ENCODE results near the gene SPTB. TPM values are rescaled to one million over a fixed set of nuclear protein-coding genes. Genes with fewer than 3 reads are reported as not detected.

The SPTB gene
- total and polyA plus RNA-seq, 3 donors from 2014 or later, result 3.3 to 6.6 (median 5.6) TPM

DNA sequence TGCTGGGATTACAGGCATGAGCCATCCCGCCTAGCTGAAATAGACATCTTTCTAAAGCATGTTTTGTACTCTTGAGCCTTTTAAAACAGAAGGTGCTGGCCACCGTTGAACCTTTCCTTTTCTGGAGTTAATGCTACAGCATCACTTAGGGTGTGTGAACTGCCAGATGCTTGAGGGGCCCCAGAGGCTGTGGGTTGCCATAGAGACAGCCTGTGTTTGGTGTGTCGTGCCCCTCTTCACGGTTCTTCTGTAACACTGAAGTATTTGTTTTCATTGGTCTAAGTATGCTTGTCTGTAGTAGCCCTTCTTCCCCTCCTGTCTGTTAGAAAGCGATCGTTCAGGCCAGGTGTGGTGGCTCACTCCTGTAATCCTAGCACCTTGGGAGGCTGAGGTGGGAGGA, 144.7 kb downstream of the SPTB start:
- intact Hi-C loops (cut with DNase I; ENCODE audit: low total_unique reads), result no loop called here
- no peak for DNase-seq
- WGBS, 2 donors, result 55 to 70% methylated on average over 6 of the region's 6 CpGs
- Histone ChIP-seq H3K36me3 (ENCODE audit: low read depth, missing control alignments) (no peaks in the 10 kb centered on the region), H3K27ac (no peak overlapping the region), H3K27me3 (no peaks in the 10 kb centered on the region), H3K9me3 (no peaks in the 10 kb centered on the region), H3K4me1 (no peaks in the 10 kb centered on the region), H3K4me3 (no peak overlapping the region)
- TF ChIP-seq CTCF (IDR thresholded peaks at IDR 0.05) (no peak), POLR2A (IDR thresholded peaks at IDR 0.05) (no peak)

GRCh38 chr14:64733899-64734298, 145.8 kb downstream of the SPTB start:
- TF ChIP-seq POLR2A (IDR thresholded peaks at IDR 0.05) (no peak), CTCF (IDR thresholded peaks at IDR 0.05) (no peak)
- intact Hi-C loops (cut with DNase I; ENCODE audit: low total_unique reads), result no loop called here
- Histone ChIP-seq H3K27me3 (no peaks in the 10 kb centered on the region), H3K27ac (no peak overlapping the region), H3K9me3 (no peaks in the 10 kb centered on the region), H3K4me3 (no peak overlapping the region), H3K36me3 (ENCODE audit: low read depth, missing control alignments) (no peaks in the 10 kb centered on the region), H3K4me1 (no peaks in the 10 kb centered on the region)
- 94 to 95% methylated on average over 1 of the region's 1 CpG for WGBS, 2 donors
- no peak for DNase-seq

DNA sequence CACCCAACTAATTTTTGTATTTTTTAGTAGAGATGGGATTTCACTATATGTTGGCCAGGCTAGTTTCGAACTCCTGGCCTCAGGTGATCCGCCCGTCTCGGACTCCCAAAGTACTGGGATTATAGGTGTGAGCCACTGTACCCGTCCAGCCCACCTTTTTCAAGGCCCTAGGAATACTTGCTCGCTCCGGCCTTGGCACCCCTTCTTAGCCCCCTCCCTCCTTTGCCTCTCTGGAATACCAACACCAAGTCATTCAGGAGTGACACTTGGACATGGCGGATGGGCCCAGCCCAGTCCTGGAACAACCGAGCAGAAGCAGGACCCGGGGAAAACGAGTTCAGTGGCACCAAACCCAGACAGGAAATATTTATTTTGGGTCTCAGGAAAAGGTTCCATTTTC, 146.4 kb downstream of the SPTB start:
- H3K4me3 ChIP-seq, result no peak overlapping the region
- no peaks in the 10 kb centered on the region for H3K36me3 ChIP-seq (ENCODE audit: low read depth, missing control alignments)
- no peak for DNase-seq
- TF ChIP-seq CTCF (IDR thresholded peaks at IDR 0.05), result no peak
- no peak for TF ChIP-seq POLR2A (IDR thresholded peaks at IDR 0.05)
- H3K27me3 ChIP-seq, result no peaks in the 10 kb centered on the region
- no peaks in the 10 kb centered on the region for H3K4me1 ChIP-seq
- no peaks in the 10 kb centered on the region for H3K9me3 ChIP-seq
- no peak overlapping the region for H3K27ac ChIP-seq
- 86 to 89% methylated on average over 11 of the region's 11 CpGs for WGBS, 2 donors
- intact Hi-C loops (cut with DNase I; ENCODE audit: low total_unique reads), result no loop called here

DNA sequence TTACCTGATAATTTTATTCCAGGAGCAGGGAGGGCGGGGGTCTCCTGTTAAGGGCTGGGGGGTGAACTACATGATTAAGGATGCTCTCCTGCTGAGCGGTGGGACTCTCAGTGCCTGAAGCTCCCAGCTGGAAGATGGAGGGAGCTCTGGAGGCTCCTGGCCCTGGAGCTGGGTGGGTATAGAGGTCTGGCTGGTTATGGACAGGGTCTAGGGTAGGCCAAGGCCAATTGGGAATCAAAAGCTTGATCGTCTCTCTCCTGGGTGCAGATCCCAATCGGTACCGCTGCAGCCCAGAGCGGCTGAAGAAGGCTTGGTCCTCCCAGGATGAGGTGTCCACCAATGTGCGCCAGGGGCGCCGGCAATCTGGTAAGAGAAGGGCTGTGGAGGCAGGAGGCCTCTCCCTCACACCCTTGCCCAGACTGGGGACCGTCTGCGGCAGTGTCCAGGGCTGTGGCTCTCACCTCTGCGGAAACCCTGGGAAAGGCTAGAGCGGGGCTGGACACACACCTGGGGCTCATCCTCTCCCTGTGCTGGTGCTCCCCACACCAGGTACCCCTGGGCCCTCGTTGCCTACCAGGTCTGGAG, 147.1 kb downstream of the SPTB start:
- H3K4me1 ChIP-seq, result no peaks in the 10 kb centered on the region
- TF ChIP-seq POLR2A (IDR thresholded peaks at IDR 0.05) (no peak), CTCF (IDR thresholded peaks at IDR 0.05) (no peak)
- H3K27me3 ChIP-seq, result no peaks in the 10 kb centered on the region
- 96 to 98% methylated on average over 14 of the region's 14 CpGs for WGBS, 2 donors
- H3K36me3 ChIP-seq (ENCODE audit: low read depth, missing control alignments), result no peaks in the 10 kb centered on the region
- no peak overlapping the region for H3K27ac ChIP-seq
- H3K4me3 ChIP-seq, result no peak overlapping the region
- no peaks in the 10 kb centered on the region for H3K9me3 ChIP-seq
- intact Hi-C loops (cut with DNase I; ENCODE audit: low total_unique reads), result no loop called here
- no peak for DNase-seq

- intact Hi-C loops (cut with DNase I; ENCODE audit: low total_unique reads), result no loop called here
- Histone ChIP-seq H3K36me3 (ENCODE audit: low read depth, missing control alignments) (no peaks in the 10 kb centered on the region), H3K27me3 (no peaks in the 10 kb centered on the region), H3K27ac (no peak overlapping the region), H3K4me1 (no peaks in the 10 kb centered on the region), H3K9me3 (no peaks in the 10 kb centered on the region), H3K4me3 (no peak overlapping the region)
- WGBS, 2 donors, result 75 to 98% methylated on average over 4 of the region's 4 CpGs
- DNase-seq, result no peak
- TF ChIP-seq POLR2A (IDR thresholded peaks at IDR 0.05) (no peak), CTCF (IDR thresholded peaks at IDR 0.05) (no peak)
Measured at GRCh38 chr14:64732066-64732465, 147.6 kb downstream of the SPTB start.
